Mucosa of stomach (tissue), 1 donor: ENCODE measurements around the gene GRAMD2B.
"Not testable (repeated sequence)": the region's sequence is repeated elsewhere in the genome, so short reads cannot be mapped to it uniquely, and the experiment has no call there.

ENCODE experiments used
- H3K27me3 ChIP-seq: one replicate; pipeline ENCODE4 v1.7.0; 2013; ENCODE audit warnings: mild to moderate bottlenecking, low read length; ENCODE audit not compliant: control insufficient read depth, insufficient read depth
- H3K36me3 ChIP-seq: one replicate; pipeline ENCODE4 v1.7.0; 2013; ENCODE audit warnings: low read length; ENCODE audit not compliant: control insufficient read depth, insufficient read depth
- H3K4me1 ChIP-seq: one replicate; pipeline ENCODE4 v1.7.0; 2013; ENCODE audit warnings: mild to moderate bottlenecking, low read length; ENCODE audit not compliant: control insufficient read depth, insufficient read depth
- H3K4me3 ChIP-seq: one replicate; pipeline ENCODE4 v1.7.0; 2013; ENCODE audit warnings: low read length
- H3K9ac ChIP-seq: one replicate; pipeline ENCODE4 v1.7.0; 2013; ENCODE audit warnings: mild to moderate bottlenecking, low read length, moderate library complexity
- H3K9me3 ChIP-seq: one replicate; pipeline ENCODE4 v1.7.0; 2013; ENCODE audit warnings: mild to moderate bottlenecking, low read length, moderate library complexity; ENCODE audit not compliant: control insufficient read depth
- donor health status: Pancreatic carcinoma.

GRAMD2B gene

DNA sequence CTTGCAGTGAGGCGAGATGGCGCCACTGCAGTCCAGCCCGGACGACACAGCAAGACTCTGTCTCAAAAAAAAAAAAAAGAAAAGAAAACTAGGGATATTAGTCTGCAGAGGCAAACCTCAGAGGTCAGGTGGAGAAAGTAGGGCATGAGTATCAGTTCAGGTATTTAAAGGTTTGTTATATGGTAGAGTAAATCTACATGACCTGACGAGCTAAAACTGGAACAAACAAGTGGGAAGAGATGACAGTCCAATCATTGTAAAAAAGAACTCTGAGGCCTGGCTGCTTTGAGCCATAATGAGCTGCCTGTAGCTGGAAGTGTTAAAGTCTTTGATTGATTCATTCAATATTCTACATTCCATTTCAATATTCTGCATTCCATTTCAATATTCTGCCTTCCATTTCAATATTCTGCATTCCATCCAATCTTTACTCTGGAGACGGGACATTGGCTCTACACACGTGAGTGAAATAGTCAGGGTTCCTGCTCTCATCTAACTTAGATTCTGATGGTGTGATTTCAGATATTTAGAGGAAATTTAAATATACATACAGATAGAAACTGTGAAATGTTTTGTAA is 28.9 kb upstream of the GRAMD2B start:
- H3K9ac ChIP-seq = no peak overlapping the region
- no peak overlapping the region for H3K4me3 ChIP-seq
- H3K9me3 ChIP-seq = no peaks in the 10 kb centered on the region
- H3K4me1 ChIP-seq = no peaks in the 10 kb centered on the region
- no peaks in the 10 kb centered on the region for H3K27me3 ChIP-seq
- H3K36me3 ChIP-seq = no peaks in the 10 kb centered on the region

DNA sequence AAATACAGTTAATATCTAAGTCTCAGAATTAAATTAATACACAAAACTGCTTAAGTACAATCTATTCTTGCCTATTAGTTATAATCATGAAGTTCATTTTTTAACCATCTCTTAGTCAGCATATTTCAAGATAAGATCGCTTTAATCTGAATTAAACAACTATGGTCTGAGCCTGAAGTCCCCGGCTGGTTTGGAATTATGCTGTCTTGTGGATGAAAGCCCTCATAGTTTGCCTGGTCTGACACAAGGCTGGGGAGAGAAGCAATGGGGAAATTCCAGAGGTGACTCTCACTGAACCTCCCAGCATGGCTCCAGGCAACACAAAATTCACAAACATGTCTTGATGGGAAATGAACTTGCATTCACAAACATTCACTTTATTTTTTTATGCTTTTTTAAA is 28.0 kb upstream of the GRAMD2B start:
- no peaks in the 10 kb centered on the region for H3K9me3 ChIP-seq
- no peak overlapping the region for H3K4me3 ChIP-seq
- H3K9ac ChIP-seq = no peak overlapping the region
- H3K4me1 ChIP-seq = no peaks in the 10 kb centered on the region
- H3K36me3 ChIP-seq = no peaks in the 10 kb centered on the region
- H3K27me3 ChIP-seq = no peaks in the 10 kb centered on the region

DNA sequence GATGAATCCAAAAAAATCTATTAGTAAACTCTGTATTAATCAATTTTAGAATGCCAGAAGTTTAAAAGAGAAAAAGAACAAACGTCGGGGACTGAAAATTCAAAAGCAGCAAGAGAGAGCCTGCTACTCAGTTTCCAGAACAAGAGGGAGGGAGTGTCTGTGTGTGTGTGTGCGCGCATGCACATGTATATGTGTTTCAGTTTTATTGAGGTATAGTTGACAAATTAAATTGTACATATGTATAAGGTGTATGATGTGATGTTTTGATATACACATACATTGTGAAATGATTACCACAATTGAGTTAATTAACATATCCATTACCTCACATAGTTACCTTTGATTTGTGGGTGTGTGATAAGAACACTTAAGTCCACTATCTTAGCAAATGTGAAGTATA is 27.6 kb upstream of the GRAMD2B start:
- no peak overlapping the region for H3K4me3 ChIP-seq
- H3K9ac ChIP-seq = no peak overlapping the region
- no peaks in the 10 kb centered on the region for H3K27me3 ChIP-seq
- no peaks in the 10 kb centered on the region for H3K4me1 ChIP-seq
- H3K36me3 ChIP-seq = no peaks in the 10 kb centered on the region
- peaks cover 1% of the 10 kb centered on the region for H3K9me3 ChIP-seq

DNA sequence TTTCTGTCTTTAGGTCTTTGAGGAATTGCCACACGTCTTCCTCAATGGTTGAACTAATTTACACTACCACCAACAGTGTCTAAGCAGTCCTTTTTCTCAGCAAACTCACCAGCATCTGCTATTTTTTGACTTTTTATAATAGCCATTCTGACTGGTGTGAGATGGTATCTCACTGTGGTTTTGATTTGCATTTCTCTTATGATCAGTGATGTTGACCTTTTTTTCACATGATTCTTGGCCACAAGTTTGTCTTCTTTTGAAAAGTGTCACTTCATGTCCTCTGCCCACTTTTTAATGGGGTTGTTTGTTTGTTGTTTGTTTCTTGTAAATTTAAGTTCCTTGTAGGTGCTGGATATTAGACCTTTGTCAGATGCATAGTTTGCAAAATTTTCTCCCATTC is 26.5 kb upstream of the GRAMD2B start:
- H3K4me3 ChIP-seq, H3K27me3 ChIP-seq, H3K9me3 ChIP-seq, H3K9ac ChIP-seq, H3K4me1 ChIP-seq, H3K36me3 ChIP-seq: not testable (repeated sequence)

DNA sequence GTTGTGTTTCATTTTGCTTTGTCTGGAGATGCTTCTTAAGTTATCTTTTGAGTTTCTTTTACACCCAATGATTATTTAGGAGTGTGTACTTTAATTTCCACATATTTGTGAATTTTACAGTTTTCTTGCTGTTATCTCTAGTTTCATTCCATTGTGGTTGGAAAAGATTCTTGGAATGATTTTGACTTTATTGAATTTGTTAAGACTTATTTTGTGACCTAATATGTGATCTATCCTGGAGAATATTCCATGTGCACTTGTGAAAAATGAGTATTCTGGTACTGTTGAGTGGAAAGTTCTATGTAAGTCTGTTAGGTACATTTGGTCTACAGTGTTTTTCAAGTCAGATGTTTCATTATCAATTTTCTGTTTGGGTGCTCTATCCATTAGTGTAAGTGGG is 24.4 kb upstream of the GRAMD2B start:
- H3K9ac ChIP-seq = no peak overlapping the region
- H3K27me3 ChIP-seq = no peaks in the 10 kb centered on the region
- H3K36me3 ChIP-seq = no peaks in the 10 kb centered on the region
- no peak overlapping the region for H3K4me3 ChIP-seq
- peaks cover 5% of the 10 kb centered on the region for H3K9me3 ChIP-seq
- no peaks in the 10 kb centered on the region for H3K4me1 ChIP-seq

DNA sequence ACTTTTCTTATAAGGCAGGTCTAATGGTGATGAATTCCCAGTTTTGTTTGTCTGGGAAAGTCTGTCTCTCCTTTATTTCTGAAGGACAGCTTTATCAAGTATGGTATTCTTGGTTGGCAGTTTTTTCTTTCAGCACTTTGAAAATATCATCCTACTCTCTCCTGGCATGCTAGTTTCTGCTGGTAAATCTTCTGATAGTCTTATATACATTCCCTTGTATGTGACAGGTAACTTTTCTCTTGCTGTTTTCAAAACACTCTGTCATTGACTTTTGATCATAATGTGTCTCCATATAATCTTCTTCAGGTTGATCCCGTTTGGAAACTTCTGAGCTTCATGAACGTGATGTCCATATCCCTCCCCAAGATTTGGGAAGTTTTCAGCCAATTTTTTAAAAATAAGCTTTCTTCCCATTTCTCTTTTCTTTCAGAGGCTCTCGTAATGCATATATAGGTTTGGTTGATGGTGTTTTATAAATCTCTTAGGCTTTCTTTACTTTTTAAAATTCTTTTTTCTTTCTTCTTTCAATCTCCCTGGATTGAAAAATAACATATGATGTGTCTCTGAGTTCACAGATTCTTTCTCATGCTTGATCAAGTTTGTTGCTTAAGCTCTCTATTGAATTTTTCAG is 22.5 kb upstream of the GRAMD2B start:
- H3K4me1 ChIP-seq = no peaks in the 10 kb centered on the region
- H3K9me3 ChIP-seq = peaks cover 5% of the 10 kb centered on the region
- no peak overlapping the region for H3K4me3 ChIP-seq
- H3K9ac ChIP-seq = no peak overlapping the region
- H3K36me3 ChIP-seq = no peaks in the 10 kb centered on the region
- no peaks in the 10 kb centered on the region for H3K27me3 ChIP-seq

GRCh38 chr5:126402621-126403555 is 20.3 kb upstream of the GRAMD2B start:
- no peaks in the 10 kb centered on the region for H3K36me3 ChIP-seq
- no peak overlapping the region for H3K9ac ChIP-seq
- peaks cover 5% of the 10 kb centered on the region for H3K9me3 ChIP-seq
- H3K27me3 ChIP-seq = no peaks in the 10 kb centered on the region
- no peak overlapping the region for H3K4me3 ChIP-seq
- no peaks in the 10 kb centered on the region for H3K4me1 ChIP-seq

DNA sequence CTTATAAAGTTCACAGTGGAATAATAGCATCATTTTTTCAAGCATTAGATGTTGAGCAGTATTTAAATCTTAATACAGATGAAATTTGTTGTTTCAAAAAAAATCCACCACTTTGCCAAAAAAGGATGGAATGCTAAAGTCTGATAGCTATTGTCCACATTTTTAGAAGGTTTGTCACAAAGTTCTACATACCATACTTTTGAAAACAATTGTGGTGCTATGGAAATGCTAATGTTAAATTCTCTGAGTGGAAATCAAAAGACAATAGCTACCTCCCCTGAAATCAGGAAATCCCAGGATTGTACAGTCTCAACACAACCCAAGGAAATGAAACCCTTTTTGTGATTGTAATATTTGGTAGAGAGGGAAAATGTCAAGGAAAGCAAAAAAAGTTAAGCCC is 19.3 kb upstream of the GRAMD2B start:
- peaks cover 5% of the 10 kb centered on the region for H3K9me3 ChIP-seq
- H3K4me1 ChIP-seq = no peaks in the 10 kb centered on the region
- H3K9ac ChIP-seq = no peak overlapping the region
- no peaks in the 10 kb centered on the region for H3K27me3 ChIP-seq
- H3K4me3 ChIP-seq = no peak overlapping the region
- H3K36me3 ChIP-seq = no peaks in the 10 kb centered on the region

DNA sequence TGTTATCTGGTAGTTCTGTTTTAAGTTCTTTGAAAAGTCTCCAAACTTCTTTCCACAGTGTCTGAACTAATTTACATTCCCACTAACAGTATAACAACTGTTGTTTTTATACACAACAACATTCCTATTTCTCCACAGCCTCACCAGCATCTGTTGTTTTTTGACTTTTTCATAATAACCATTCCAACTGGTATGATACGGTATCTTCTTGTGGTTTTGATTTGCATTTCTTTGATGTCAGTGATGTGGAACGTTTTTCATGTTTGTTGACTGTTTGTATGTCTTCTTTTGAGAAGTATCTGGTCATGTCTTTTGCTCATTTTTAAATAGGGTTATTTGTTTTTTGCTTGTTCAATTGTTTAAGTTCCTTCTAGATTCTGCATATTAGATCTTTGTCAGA is 12.6 kb upstream of the GRAMD2B start:
- Histone ChIP-seq H3K4me1 (no peaks in the 10 kb centered on the region), H3K9ac (no peak overlapping the region), H3K27me3 (no peaks in the 10 kb centered on the region), H3K9me3 (no peaks in the 10 kb centered on the region), H3K4me3 (no peak overlapping the region), H3K36me3 (no peaks in the 10 kb centered on the region)

- Histone ChIP-seq H3K27me3 (no peaks in the 10 kb centered on the region), H3K9me3 (no peaks in the 10 kb centered on the region), H3K4me3 (no peak overlapping the region), H3K4me1 (no peaks in the 10 kb centered on the region), H3K9ac (no peak overlapping the region), H3K36me3 (no peaks in the 10 kb centered on the region)
Observed at GRCh38 chr5:126413856-126414255, 9.4 kb upstream of the GRAMD2B start.

DNA sequence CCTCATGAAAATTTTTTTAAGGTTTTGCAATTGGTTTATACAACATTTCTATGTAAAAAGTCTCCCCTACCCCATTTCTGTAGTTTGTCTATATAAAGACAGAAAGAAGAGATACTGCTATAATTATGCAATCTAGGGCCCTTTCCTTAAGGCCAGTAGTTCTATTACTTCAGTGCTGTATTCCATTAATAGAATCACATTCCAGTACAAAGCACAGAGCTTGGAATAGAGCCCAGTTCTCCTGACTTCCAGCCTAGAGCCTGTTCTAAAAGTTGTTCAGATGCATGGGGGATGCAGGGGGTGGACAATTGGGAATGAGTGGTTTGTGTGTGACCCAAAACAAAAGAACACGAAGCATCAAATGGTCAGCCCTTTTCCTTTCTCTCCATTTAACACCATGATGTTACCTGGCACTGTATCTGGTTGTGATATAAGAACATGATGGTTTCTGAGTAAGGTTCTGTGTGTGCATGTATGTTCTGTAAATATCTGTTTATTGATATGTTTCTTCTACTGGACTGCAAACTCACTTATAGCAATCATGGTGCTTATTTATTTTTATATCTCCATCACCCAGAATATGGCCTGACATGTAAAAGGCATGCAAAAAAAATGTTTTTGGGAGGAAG is 8.2 kb upstream of the GRAMD2B start:
- Histone ChIP-seq H3K4me3 (no peak overlapping the region), H3K27me3 (no peaks in the 10 kb centered on the region)

DNA sequence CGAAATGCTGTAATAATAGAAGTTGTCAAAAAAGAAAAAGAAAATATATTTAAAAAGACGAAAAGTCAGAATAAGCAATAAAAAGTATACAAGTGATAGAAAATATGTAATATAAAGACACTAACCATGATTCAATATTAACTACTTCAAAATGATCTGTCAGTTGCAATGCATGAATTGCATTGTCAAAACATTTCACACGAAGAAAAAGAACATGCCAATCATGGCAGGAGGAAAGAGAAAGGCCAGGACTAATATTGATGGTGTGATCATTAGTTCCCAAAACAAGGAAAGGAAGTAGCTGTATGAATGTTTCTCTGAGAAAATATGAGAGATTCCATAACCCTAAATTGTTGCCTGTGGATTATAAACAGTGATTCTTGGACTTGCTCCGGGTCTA is 7.4 kb upstream of the GRAMD2B start:
- H3K9me3 ChIP-seq = no peaks in the 10 kb centered on the region
- H3K4me3 ChIP-seq = no peak overlapping the region
- no peaks in the 10 kb centered on the region for H3K27me3 ChIP-seq
- H3K4me1 ChIP-seq = no peaks in the 10 kb centered on the region
- no peak overlapping the region for H3K9ac ChIP-seq
- no peaks in the 10 kb centered on the region for H3K36me3 ChIP-seq

More for the DNA sequence above, 8.2 kb upstream of the GRAMD2B start:
- no peak overlapping the region for H3K9ac ChIP-seq
- no peaks in the 10 kb centered on the region for H3K36me3 ChIP-seq
- H3K4me1 ChIP-seq = no peaks in the 10 kb centered on the region
- H3K9me3 ChIP-seq = no peaks in the 10 kb centered on the region
